ENCODE measurements around the gene CCM2. TPM values are rescaled to one million over a fixed set of nuclear protein-coding genes. Genes with fewer than 3 reads are reported as not detected.

Gene CCM2
- total RNA-seq (10 to 100 TPM in 4 of 5 donors, 1 to 10 TPM in 1; 1.8 to 31.7 (median 17.2) TPM), polyA plus RNA-seq (10 to 100 TPM; 33.1 to 39.0 (median 38.7) TPM)
- long read RNA-seq, donor 1, partial matches to known transcripts: 0 of 6 reads
- long read RNA-seq, donor 1, other reads (novel, unspliced or antisense): 0 of 6 reads
- long read RNA-seq, donor 2, transcript CCM2-201 (10 exons, 1,894 nt): major isoform, 5 of 8 reads
- long read RNA-seq, donor 2, partial matches to known transcripts: 0 of 8 reads
- long read RNA-seq, donor 2, other reads (novel, unspliced or antisense): 0 of 8 reads
- long read RNA-seq, donor 3, partial matches to known transcripts: 0 of 2 reads
- long read RNA-seq, donor 3, other reads (novel, unspliced or antisense): 0 of 2 reads
- long read RNA-seq, donor 4: 0 reads
- long read RNA-seq, donor 5, partial matches to known transcripts: 0 of 6 reads
- long read RNA-seq, donor 5, other reads (novel, unspliced or antisense): 0 of 6 reads
- long read RNA-seq, donor 6, transcript CCM2-201 (10 exons, 1,894 nt): major isoform, 8 of 13 reads
- long read RNA-seq, donor 6, transcript CCM2-218 (9 exons, 1,719 nt): minor isoform, 5 of 13 reads
- long read RNA-seq, donor 6, partial matches to known transcripts: 0 of 13 reads
- long read RNA-seq, donor 6, other reads (novel, unspliced or antisense): 0 of 13 reads
- long read RNA-seq, donor 7, partial matches to known transcripts: 0 of 4 reads
- long read RNA-seq, donor 7, other reads (novel, unspliced or antisense): 0 of 4 reads
- long read RNA-seq, donor 8, partial matches to known transcripts: 0 of 5 reads
- long read RNA-seq, donor 8, other reads (novel, unspliced or antisense): 0 of 5 reads
- long read RNA-seq, donor 9, partial matches to known transcripts: 0 of 1 reads
- long read RNA-seq, donor 9, other reads (novel, unspliced or antisense): 0 of 1 reads
- long read RNA-seq, donor 10, partial matches to known transcripts: 0 of 1 reads
- long read RNA-seq, donor 10, other reads (novel, unspliced or antisense): 0 of 1 reads

GRCh38 chr7:45000093-45001032 is at the start of gene CCM2:
TSS of gene CCM2 (plus strand) at chr7:45000201. CDS start at chr7:45000334, 133 bp downstream.
- peaks cover 11 to 32% (median 25%) of the 10 kb centered on the region in 4 donors for H3K4me1 ChIP-seq
- H3K4me3 ChIP-seq: peak within 1 kb of the TSS; percentile 80 to 91 (median 86)
- no peak for TF ChIP-seq POLR2AphosphoS5 (IDR thresholded peaks at IDR 0.05)
- TF ChIP-seq EP300 (IDR thresholded peaks at IDR 0.05): no peak
- TF ChIP-seq POLR2A (IDR thresholded peaks at IDR 0.05): no peak
- TF ChIP-seq CTCF (IDR thresholded peaks at IDR 0.05): no peak
- 0 to 1% (median 1%) methylated on average over 11 to 65 of the region's 77 CpGs for WGBS, 5 donors
- intact Hi-C loops (cut with DNase I; ENCODE audit: low total_unique reads): no loop called here
- peak; percentile 43 to 79 for DNase-seq
- H3K27ac ChIP-seq: peak within 1 kb of the TSS; percentile 80 to 97 (median 94)
- no peaks in the 10 kb centered on the region for H3K36me3 ChIP-seq
- no peaks in the 10 kb centered on the region for H3K27me3 ChIP-seq
- no peaks in the 10 kb centered on the region for H3K9me3 ChIP-seq

- H3K9me3 ChIP-seq: no peaks in the 10 kb centered on the region
- no peaks in the 10 kb centered on the region for H3K36me3 ChIP-seq
- 93 to 96% (median 93%) methylated on average over 2 of the region's 2 CpGs; no CpG with 5 or more reads in 1 of the 5 donors for WGBS, 5 donors
- H3K4me3 ChIP-seq: no peak overlapping the region
- H3K27ac ChIP-seq: no peak overlapping the region
- no peaks in the 10 kb centered on the region for H3K4me1 ChIP-seq
- no peak for DNase-seq
- peaks cover 0 to 29% (median 0%) of the 10 kb centered on the region in 3 donors for H3K27me3 ChIP-seq
- TF ChIP-seq CTCF (IDR thresholded peaks at IDR 0.05) (no peak), EP300 (IDR thresholded peaks at IDR 0.05) (no peak), POLR2AphosphoS5 (IDR thresholded peaks at IDR 0.05) (no peak), POLR2A (IDR thresholded peaks at IDR 0.05) (no peak)
- intact Hi-C loops (cut with DNase I; ENCODE audit: low total_unique reads): no loop called here
Observed at GRCh38 chr7:44953156-44953555, 46.8 kb upstream of the CCM2 start.

- TF ChIP-seq CTCF (IDR thresholded peaks at IDR 0.05) (no peak), POLR2A (IDR thresholded peaks at IDR 0.05) (no peak), POLR2AphosphoS5 (IDR thresholded peaks at IDR 0.05) (no peak), EP300 (IDR thresholded peaks at IDR 0.05) (no peak)
- 63 to 80% (median 78%) methylated on average over 2 of the region's 2 CpGs for WGBS, 5 donors
- no peaks in the 10 kb centered on the region for H3K9me3 ChIP-seq
- peaks cover 0 to 27% (median 0%) of the 10 kb centered on the region in 3 donors for H3K27me3 ChIP-seq
- H3K27ac ChIP-seq: no peak overlapping the region
- DNase-seq: no peak
- intact Hi-C loops (cut with DNase I; ENCODE audit: low total_unique reads): no loop called here
- H3K4me1 ChIP-seq: no peaks in the 10 kb centered on the region
- no peaks in the 10 kb centered on the region for H3K36me3 ChIP-seq
- no peak overlapping the region for H3K4me3 ChIP-seq
Observed at GRCh38 chr7:44955733-44956132, 44.3 kb upstream of the CCM2 start.
